Amniotic epithelial cell (primary cell): Measurements from ENCODE around the gene FLII.
"Not testable (repeated sequence)": the region's sequence is repeated elsewhere in the genome, so short reads cannot be mapped to it uniquely, and the experiment has no call there.

Experiments
- DNase-seq: peaks from one replicate; pipeline ENCODE4 v3.0.0-alpha.2; 2010; ENCODE audit warnings: low read depth

FLII gene

DNA sequence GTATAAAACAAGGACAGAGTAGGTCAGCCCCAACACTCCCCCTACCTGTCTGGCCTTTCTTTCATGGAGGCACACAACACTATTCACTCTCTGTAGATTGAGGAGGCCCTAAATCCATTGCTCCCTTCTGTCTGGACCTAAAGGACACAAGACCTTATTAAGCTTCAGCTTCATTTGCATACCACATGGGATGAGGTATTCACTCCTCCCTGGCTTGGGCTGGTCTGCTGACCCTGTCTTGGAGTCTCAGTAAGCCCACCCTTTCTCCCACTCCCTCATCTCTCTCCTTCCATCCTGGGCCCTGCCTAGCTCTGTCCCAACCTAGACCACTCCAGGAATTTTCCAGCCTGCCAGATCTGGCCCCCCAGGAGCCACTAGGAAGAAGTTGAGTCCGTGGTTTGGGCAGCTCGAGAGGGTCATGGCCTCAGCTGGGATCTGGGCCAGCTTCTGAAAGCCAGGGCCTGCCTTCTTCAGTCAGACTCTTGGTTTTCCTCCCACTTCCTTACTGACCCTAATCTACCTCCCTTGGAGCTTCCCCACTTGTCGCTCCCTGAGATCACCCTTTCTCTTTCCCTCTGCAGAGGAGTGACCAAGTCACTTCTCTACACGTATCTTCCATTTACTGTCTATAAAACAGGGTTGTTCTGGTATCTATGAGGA is 39.7 kb downstream of the FLII start:
- peak; percentile 81 for DNase-seq

DNA sequence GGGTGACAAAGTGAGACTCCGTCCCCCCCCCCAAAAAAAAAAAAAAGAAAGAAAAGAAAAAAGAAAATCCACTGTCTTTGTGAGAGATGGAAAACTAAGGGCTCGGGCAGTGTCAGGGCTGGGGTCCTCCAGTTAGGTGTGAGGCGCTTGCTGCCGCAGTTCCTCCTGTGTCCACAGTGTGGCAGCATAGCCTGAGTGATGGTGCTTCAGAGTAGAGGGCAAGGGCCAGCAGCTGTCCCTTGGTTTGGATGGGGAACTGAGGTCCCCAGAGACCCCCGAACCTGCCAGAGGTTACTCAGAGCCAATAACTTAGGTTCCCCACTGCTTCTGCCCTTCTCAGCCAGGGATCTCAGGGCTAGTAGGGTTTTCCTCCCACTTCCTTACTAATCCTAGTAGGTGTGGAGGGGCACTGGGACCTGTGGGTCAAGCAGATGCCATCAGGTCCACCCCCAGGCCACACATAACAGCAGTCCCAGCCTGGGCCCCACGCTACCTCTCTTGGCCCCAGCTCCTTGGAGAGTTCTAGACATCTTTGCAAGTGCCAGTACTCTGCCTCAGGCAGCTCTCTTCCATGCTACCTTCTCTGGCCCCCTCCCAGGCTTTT is 41.0 kb downstream of the FLII start:
- peak; percentile 36 for DNase-seq

DNA sequence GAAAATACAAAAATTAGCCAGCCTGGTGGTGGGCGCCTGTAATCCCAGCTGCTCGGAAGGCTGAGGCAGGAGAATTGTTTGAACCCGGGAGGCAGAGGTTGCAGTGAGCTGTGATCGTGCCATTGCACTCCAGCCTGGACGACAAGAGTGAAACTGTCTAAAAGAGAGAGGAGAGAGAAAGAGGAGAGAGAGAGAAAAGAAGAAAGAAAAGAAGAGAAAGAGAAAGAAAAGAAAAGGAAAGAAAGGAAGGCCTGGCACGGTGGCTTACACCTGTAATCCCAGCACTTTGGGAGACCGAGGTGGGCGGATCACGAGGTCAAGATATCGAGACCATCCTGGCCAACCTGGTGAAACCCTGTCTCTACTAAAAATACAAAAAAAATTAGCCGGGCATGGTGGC is 41.6 kb downstream of the FLII start:
- DNase-seq = not testable (repeated sequence)

DNA sequence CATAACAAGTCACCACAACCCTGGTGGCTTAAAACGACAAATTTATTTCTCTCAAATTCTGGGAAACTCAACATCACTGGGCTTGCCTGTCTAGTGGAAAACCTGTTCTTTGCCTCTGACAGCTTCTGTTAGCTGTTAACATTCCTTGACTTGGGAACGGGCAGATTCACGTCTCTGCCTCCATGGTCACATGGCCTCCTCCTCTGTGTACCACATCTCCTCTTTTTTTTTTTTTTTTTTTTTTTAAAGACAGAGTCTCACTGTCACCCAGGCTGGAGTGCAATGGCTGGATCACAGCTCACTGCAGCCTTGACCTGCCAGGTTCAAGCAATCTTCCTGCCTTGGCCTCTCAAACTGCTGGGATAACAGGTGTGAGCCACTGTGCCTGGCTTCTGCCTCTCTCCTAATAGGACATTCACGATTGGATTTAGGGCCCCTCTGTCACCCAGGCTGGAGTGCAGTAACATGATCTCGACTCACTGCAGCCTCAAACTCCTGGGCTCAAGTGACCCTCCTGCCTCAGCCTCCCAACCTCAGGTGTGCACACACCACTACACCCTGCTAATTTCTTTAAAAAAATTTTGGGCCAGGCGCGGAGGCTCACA is 44.8 kb downstream of the FLII start:
- no peak for DNase-seq

DNA sequence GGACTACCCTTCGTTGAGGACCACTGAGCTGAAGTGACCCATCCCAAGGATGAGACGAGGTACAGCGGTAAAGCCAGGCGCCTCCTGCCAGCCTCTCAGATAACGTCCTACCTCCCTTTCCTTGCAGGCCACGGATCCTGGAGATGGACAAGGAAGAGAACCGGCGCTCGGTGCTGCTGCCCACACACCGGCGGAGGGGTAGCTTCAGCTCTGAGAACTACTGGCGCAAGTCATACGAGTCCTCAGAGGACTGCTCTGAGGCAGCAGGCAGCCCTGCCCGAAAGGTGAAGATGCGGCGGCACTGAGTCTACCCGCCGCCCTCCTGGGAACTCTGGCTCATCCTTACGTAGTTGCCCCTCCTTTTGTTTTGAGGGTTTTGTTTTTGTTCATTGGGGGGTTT is 50.4 kb downstream of the FLII start:
- no peak for DNase-seq

DNA sequence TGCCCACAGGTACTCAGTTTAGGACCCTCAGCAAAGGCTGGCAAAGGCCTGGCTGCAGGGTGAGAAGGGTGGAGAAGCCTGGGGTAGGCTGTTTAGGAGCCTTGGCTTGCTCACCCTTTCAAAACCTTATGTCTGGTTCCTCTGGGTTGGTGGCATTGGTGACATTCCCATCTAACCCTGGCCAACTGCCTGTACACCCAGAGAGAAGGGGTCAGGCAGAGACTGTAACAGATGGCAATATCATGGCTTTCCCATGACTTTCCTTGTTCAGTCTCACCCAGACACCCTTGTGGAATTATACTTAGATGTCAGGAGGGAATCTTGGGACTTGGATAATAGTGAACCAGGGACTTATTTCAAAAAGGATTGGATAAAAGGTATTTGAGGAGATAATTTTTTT is 51.6 kb downstream of the FLII start:
- no peak for DNase-seq

DNA sequence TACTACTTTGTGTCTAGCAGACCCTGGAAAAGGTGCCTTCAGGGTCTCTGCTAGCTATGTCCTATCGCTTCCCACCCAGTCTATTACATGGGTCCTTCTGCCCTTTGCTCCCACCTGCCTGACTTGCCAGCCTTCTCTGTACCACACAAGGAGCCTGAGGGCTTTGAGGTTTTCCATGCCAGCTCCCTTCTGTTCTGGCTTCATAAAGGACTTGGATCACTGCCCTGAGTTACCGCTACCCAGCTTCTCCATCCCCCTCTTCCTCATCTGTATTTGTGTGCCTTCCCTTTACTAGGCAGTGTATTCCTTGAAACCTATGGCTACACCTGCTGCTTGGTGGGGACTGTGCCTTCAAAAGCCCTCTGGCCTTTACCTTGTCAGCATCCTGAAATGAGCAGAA is 52.7 kb downstream of the FLII start:
- DNase-seq = no peak

DNA sequence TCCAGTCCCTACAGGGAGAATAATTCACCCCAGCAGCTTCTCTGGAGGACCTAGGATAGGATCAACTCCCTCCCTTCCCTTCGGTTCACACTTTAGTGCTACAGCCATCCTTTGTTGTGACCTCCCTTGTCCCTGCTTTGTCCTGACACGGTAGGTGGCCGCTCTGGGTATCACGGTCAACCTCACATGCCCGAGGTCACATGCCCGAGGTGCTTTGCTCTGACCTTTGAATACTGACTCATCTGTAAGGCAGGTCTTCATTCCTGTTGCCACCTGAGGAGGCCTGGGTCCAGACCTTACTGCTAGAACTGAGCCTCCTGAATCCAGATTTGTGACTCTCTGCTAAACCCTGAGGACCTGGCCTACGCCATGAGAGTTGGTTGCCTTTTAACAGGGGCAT is 55.2 kb downstream of the FLII start:
- DNase-seq = no peak

DNA sequence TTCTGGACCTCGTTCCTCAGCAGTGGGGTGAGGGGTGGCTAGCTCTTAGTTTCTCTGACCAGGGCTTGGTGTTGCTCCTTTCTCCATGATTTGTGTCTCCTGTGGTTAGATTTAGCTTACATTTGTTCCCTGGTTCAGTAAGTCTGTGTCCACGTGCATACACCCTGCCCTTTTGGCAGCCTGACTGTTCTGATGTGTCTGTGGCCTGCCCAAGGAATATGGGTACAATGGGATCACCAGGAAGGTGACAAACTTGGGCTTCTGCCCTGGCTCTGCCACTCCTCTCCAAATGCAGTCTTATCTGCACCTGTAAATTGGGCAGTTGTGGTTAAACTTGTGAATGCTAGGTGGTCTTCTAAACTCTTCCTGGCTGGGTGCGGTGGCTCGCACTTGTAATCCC is 57.4 kb downstream of the FLII start:
- no peak for DNase-seq

DNA sequence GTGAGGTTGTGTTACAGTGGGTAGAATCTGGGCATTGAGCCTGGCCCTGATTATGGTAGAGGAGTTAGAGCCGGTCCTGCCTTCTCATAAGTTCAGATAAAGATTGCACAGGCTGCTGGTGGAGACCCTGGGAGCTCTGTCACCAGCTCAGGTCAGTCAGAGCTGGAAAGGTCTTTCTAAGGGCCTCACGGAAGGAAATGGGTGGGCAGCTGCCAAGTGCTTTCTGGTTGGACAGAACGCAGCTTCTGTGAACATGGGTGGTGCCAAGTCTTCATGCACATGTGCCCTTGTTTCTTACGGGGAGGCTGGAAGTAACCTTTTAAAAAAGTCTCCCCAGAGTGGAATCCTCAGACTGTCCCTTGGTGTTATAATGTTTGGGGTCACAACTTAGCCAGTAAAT is 60.0 kb downstream of the FLII start:
- no peak for DNase-seq

DNA sequence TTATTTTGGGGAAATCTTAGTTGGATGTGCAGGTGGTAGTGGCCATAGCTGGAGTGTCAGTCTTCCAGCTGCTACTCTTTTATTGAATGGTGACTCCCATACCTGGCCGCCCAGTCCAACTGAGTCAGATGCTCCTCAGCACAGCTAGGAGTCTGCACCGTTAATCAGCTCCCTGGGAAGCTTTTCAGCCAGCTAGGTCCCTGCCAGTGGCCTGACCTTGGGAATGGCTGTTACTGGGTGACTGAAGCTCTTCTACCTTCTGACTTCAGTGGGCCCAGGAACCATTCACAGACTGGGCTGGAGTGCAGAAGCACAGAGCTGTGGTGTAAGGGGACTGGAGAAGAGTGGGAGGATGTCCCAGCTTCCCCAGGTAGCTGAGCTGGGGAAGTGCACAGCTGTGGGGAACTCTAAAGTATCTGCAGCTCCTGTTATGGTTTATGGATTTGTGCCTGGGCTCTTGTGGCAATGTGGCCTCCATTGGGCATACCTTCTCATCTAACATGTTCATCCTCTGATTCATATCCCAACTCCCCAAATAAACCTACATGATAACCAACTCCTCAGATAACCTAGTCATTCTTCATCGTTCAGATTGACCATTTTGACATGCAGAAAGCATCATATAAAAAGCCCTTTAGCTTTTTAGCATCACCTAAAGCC is 60.9 kb downstream of the FLII start:
- DNase-seq = no peak

DNA sequence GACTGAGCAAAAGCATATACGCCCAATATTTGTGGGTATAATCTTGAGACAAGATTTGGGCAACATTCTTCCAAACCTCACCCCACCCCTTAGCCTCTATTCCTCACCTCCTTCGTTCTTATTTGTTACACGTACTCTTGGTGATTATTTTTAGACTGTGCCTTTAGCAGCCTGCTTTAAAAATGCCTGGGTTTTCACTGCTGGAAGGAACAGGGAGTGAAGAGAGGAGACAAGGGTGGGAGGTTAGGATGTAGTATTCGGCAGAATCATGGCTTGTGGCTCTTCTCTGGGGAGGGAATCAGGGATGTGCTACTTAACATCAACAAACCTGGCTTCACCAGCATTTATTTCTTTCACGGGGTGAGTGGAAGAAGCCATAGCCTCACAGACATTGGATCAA is 63.3 kb downstream of the FLII start:
- DNase-seq = no peak
